Gastroesophageal sphincter (tissue), 3 donors: ENCODE results near the gene TSPAN17.

ENCODE experiments used
- CTCF ChIP-seq, 4 experiments: fragments of 200-600 bp in 2 of 4; fragments of 450-650 bp in 2 of 4; sonication (generic) in 1 of 4; IDR thresholded peaks; one replicate each; pipeline ENCODE4 v1.5.1; 2017 to 2019; ENCODE audit warnings: antibody characterized with exemption in 4 of 4, mild to moderate bottlenecking in 2 of 4, moderate library complexity in 2 of 4
- EP300 ChIP-seq: sonication (generic); formaldehyde crosslinking; IDR thresholded peaks from one replicate; pipeline ENCODE4 v1.6.1; 2017; ENCODE audit warnings: antibody characterized with exemption, mild to moderate bottlenecking
- POLR2A ChIP-seq, 2 donors: fragments of 450-650 bp; IDR thresholded peaks; one replicate each; pipeline ENCODE4 v1.6.1; 2017; ENCODE audit warnings: antibody characterized with exemption in 2 of 2, mild to moderate bottlenecking in 2 of 2, moderate library complexity in 1 of 2
- POLR2AphosphoS5 ChIP-seq: sonication (generic); formaldehyde crosslinking; IDR thresholded peaks from one replicate; pipeline ENCODE4 v1.6.1; 2017; ENCODE audit warnings: antibody characterized with exemption

- TF ChIP-seq POLR2AphosphoS5 (no peak), POLR2A (IDR thresholded peaks at IDR 0.05) (no peak), CTCF (IDR thresholded peaks at IDR 0.05) (no peak), EP300 (no peak)
Measured at GRCh38 chr5:176697267-176697933, 50.1 kb downstream of the TSPAN17 start.
